Measurements from ENCODE around the gene ABCF2. TPM values are rescaled to one million over a fixed set of nuclear protein-coding genes. Genes with fewer than 3 reads are reported as not detected.

ABCF2 gene
- total RNA-seq, 1 experiment from 2014 or later: 69.0 TPM

- DNase-seq (ENCODE audit: low spot score): no peak
- Histone ChIP-seq H3K4me3 (ENCODE audit: low read depth, low read length, poor library complexity, severe bottlenecking) (no peak overlapping the region), H3K27me3 (replicated peaks; ENCODE audit: insufficient read depth, low read depth, low read length, poor library complexity) (no peaks in the 10 kb centered on the region), H3K36me3 (ENCODE audit: insufficient read depth, low read length, poor library complexity, severe bottlenecking) (no peaks in the 10 kb centered on the region), H3K4me1 (ENCODE audit: insufficient read depth, low read length, poor library complexity, severe bottlenecking) (peaks cover 15% of the 10 kb centered on the region), H3K9me3 (ENCODE audit: low read depth, low read length, poor library complexity, severe bottlenecking) (no peaks in the 10 kb centered on the region), H3K27ac (ENCODE audit: low read depth, low read length, poor library complexity, severe bottlenecking) (no peak overlapping the region)
- no TSS peak for BruUV-seq (replicated peaks)
- ChIA-PET POLR2A (ENCODE audit: low non-redundant PET) (no interaction called here), CTCF (interaction anchor here (0.6 to 1.1 kb wide), 2 partner anchors 31 to 66 kb away, joined by 3 read pairs; partner anchors contain the start of gene NUB1)
- no peak for TF ChIP-seq EZH2 (IDR thresholded peaks at IDR 0.05; ENCODE audit: borderline replicate concordance, low read depth, low read length, poor library complexity, severe bottlenecking)
- TF ChIP-seq, protein P1, sequence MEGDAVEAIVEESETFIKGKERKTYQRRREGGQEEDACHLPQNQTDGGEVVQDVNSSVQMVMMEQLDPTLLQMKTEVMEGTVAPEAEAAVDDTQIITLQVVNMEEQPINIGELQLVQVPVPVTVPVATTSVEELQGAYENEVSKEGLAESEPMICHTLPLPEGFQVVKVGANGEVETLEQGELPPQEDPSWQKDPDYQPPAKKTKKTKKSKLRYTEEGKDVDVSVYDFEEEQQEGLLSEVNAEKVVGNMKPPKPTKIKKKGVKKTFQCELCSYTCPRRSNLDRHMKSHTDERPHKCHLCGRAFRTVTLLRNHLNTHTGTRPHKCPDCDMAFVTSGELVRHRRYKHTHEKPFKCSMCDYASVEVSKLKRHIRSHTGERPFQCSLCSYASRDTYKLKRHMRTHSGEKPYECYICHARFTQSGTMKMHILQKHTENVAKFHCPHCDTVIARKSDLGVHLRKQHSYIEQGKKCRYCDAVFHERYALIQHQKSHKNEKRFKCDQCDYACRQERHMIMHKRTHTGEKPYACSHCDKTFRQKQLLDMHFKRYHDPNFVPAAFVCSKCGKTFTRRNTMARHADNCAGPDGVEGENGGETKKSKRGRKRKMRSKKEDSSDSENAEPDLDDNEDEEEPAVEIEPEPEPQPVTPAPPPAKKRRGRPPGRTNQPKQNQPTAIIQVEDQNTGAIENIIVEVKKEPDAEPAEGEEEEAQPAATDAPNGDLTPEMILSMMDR (conservative IDR thresholded peaks at IDR 0.05; ENCODE audit: low read depth, low read length): no peak
- intact Hi-C loops (cut with micrococcal nuclease; ENCODE audit: unreplicated experiment): no loop called here
These were observed 48.2 kb upstream of the ABCF2 start for GRCh38 chr7:151274936-151275812.

GRCh38 chr7:151274396-151274795, 47.4 kb upstream of the ABCF2 start:
- Histone ChIP-seq H3K27me3 (replicated peaks; ENCODE audit: insufficient read depth, low read depth, low read length, poor library complexity) (no peaks in the 10 kb centered on the region), H3K4me1 (ENCODE audit: insufficient read depth, low read length, poor library complexity, severe bottlenecking) (peaks cover 15% of the 10 kb centered on the region), H3K4me3 (ENCODE audit: low read depth, low read length, poor library complexity, severe bottlenecking) (no peak overlapping the region), H3K9me3 (ENCODE audit: low read depth, low read length, poor library complexity, severe bottlenecking) (no peaks in the 10 kb centered on the region), H3K36me3 (ENCODE audit: insufficient read depth, low read length, poor library complexity, severe bottlenecking) (no peaks in the 10 kb centered on the region), H3K27ac (ENCODE audit: low read depth, low read length, poor library complexity, severe bottlenecking) (no peak overlapping the region)
- DNase-seq (ENCODE audit: low spot score): no peak
- ChIA-PET POLR2A (ENCODE audit: low non-redundant PET) (no interaction called here), CTCF (interaction anchor here (0.6 kb wide), 1 partner anchor 67 kb away, joined by 3 read pairs; the partner anchor contains the start of gene NUB1)
- intact Hi-C loops (cut with micrococcal nuclease; ENCODE audit: unreplicated experiment): no loop called here
- TF ChIP-seq, protein P1 (conservative IDR thresholded peaks at IDR 0.05; ENCODE audit: low read depth, low read length): no peak
- no peak for TF ChIP-seq EZH2 (IDR thresholded peaks at IDR 0.05; ENCODE audit: borderline replicate concordance, low read depth, low read length, poor library complexity, severe bottlenecking)
- BruUV-seq (replicated peaks): no TSS peak

DNA sequence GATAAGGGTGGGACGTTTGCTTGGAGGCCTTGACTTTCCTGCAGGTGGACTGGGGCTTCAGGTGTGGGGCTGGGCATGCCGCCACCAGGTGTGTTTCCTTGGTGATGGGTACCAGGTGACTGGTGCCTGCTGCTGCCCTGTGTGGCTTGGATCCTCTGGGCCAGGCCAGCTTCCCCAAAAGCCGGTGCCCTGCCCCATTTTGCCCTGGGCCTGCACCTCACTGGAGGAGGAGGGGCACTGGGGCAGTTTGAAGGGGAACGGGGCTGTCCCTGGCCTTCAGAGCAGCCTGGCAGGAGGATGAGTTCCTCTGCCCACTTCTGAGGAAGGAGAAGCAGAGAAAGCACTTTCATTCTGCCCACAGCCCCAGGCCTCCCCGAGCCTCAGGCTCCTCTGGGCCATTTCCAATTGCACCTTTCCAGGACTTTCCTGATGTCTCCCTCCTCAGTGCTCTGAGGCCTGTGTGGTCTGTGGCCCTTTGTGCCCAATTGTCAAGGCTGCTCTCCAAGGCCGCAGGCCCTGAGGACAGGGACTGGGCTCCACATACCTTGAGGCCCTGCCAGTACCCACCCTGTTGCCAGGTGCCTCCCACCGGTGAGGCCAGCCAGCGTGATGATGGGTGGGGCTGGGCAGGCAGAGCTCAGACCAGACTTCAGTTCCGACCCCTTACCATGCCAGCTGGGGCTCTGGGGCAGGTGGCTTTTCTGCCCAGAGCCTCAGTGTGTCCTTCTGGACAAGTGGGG, 46.8 kb upstream of the ABCF2 start:
- no TSS peak for BruUV-seq (replicated peaks)
- Histone ChIP-seq H3K27me3 (replicated peaks; ENCODE audit: insufficient read depth, low read depth, low read length, poor library complexity) (no peaks in the 10 kb centered on the region), H3K27ac (ENCODE audit: low read depth, low read length, poor library complexity, severe bottlenecking) (no peak overlapping the region), H3K4me1 (ENCODE audit: insufficient read depth, low read length, poor library complexity, severe bottlenecking) (peaks cover 15% of the 10 kb centered on the region), H3K9me3 (ENCODE audit: low read depth, low read length, poor library complexity, severe bottlenecking) (no peaks in the 10 kb centered on the region), H3K36me3 (ENCODE audit: insufficient read depth, low read length, poor library complexity, severe bottlenecking) (no peaks in the 10 kb centered on the region), H3K4me3 (ENCODE audit: low read depth, low read length, poor library complexity, severe bottlenecking) (no peak overlapping the region)
- intact Hi-C loops (cut with micrococcal nuclease; ENCODE audit: unreplicated experiment): no loop called here
- DNase-seq (ENCODE audit: low spot score): no peak
- POLR2A ChIA-PET (ENCODE audit: low non-redundant PET): no interaction called here
- CTCF ChIA-PET: interaction anchor here (0.6 kb wide), 2 partner anchors 67 to 109 kb away, joined by 3 to 5 read pairs; partner anchors contain the start of gene NUB1
- TF ChIP-seq, protein P1 (conservative IDR thresholded peaks at IDR 0.05; ENCODE audit: low read depth, low read length): no peak
- no peak for TF ChIP-seq EZH2 (IDR thresholded peaks at IDR 0.05; ENCODE audit: borderline replicate concordance, low read depth, low read length, poor library complexity, severe bottlenecking)

Measured in A673 (cell line).